Kidney (tissue), 14 donors: ENCODE results near the gene ULK4. TPM values are rescaled to one million over a fixed set of nuclear protein-coding genes. Genes with fewer than 3 reads are reported as not detected.

Source experiments
- DNase-seq, 5 donors: peaks; one replicate each; pipeline ENCODE4 v3.0.0-alpha.2; 2013 to 2020
- FAIRE-seq: peaks from 2 replicates; lab custom pipeline; 2012; peaks lifted over from hg19 to GRCh38; lab: Jason Lieb, UNC
- H3K27ac ChIP-seq, 2 donors: one replicate each; pipeline ENCODE4 v1.7.0; 2013; ENCODE audit warnings: low read depth in 2 of 2, low read length in 2 of 2, inconsistent platforms in 1 of 2
- H3K27me3 ChIP-seq: one replicate; pipeline ENCODE4 v1.7.1; 2013; ENCODE audit warnings: low read length, inconsistent platforms; ENCODE audit not compliant: control insufficient read depth, insufficient read depth
- H3K36me3 ChIP-seq, 3 donors: one replicate each; pipeline versions ENCODE4 v1.7.0 to v1.7.1; 2013; ENCODE audit warnings: low read length in 3 of 3, control low read depth in 1 of 3, inconsistent platforms in 1 of 3; ENCODE audit not compliant: insufficient read depth in 3 of 3, control insufficient read depth in 2 of 3
- H3K4me1 ChIP-seq, 3 donors: one replicate each; pipeline versions ENCODE4 v1.7.0 to v1.7.1; 2013; ENCODE audit warnings: low read length in 3 of 3, inconsistent platforms in 1 of 3, low read depth in 1 of 3; ENCODE audit not compliant: control insufficient read depth in 2 of 3, insufficient read depth in 2 of 3
- H3K4me3 ChIP-seq, 3 donors: one replicate each; pipeline versions ENCODE4 v1.7.0 to v1.8.1; 2013; ENCODE audit warnings: low read length in 3 of 3, control low read depth in 1 of 3, inconsistent platforms in 1 of 3
- H3K9ac ChIP-seq, 3 donors: one replicate each; pipeline versions ENCODE4 v1.7.0 to v1.7.1; 2013; ENCODE audit warnings: low read length in 3 of 3, control low read depth in 1 of 3, inconsistent platforms in 1 of 3
- H3K9me3 ChIP-seq, 3 donors: one replicate each; pipeline versions ENCODE4 v1.7.0 to v1.7.1; 2013; ENCODE audit warnings: low read length in 3 of 3, control low read depth in 1 of 3, inconsistent platforms in 1 of 3; ENCODE audit not compliant: control insufficient read depth in 2 of 3, insufficient read depth in 1 of 3
- CTCF ChIP-seq: IDR thresholded peaks from 3 replicates; pipeline ENCODE4 v1.5.1; 2012; ENCODE audit warnings: mild to moderate bottlenecking, moderate library complexity, borderline replicate concordance; ENCODE audit not compliant: insufficient read depth; ENCODE audit errors: extremely low read depth
- intact Hi-C: fragments of 100-400 bp; cut with DNase I; formaldehyde crosslinking; loops from one replicate; pipeline ENCODE4 v1.11.1; 2022
- polyA plus RNA-seq: library from polyadenylated mRNA; stranded (reverse); fragments of 350-450 nt; fragmentation: Illumina TruSeq; extraction: RNeasy Lipid Tissue Mini Kit (QIAGEN cat#74804); gene quantifications from one replicate; pipeline ENCODE4 v1.2.3, GENCODE V29; 2014; ENCODE audit warnings: low read depth, low replicate concordance; ENCODE audit not compliant: insufficient read depth
- total RNA-seq: library from RNA; stranded (reverse); fragmentation: NEBNext Ultra II Directional; extraction: Animal tissue kit (Norgen Biotek cat#: 25700); gene quantifications from one replicate; pipeline ENCODE4 v1.2.1, GENCODE V29; 2021
- donor health status: control.
- donor health status: control.
- donor health status: control.
- donor health status: control.
- donor health status: control.
- donor health status: DM: yes; HTN: yes; CAD: no.
- donor health status: Normal renal cell carcinoma (clear cell type).

The ULK4 gene
- total and polyA plus RNA-seq, 2 donors from 2014 or later = 4.6 to 20.5 TPM

GRCh38 chr3:41220906-41221677 lies 740.8 kb downstream of the ULK4 start:
- Histone ChIP-seq H3K9me3 (no peaks in the 10 kb centered on the region), H3K9ac (no peak overlapping the region), H3K27ac (no peak overlapping the region), H3K4me1 (peaks cover 5 to 30% (median 10%) of the 10 kb centered on the region in 3 donors), H3K36me3 (peaks cover 15 to 18% (median 17%) of the 10 kb centered on the region in 3 donors), H3K4me3 (peak overlapping the region in 1 of 3 donors; percentile 7), H3K27me3 (no peaks in the 10 kb centered on the region)
- DNase-seq (no peak), FAIRE-seq (no peak)
- TF ChIP-seq CTCF = no peak
- intact Hi-C loops = no loop called here

- Histone ChIP-seq H3K9ac (no peak overlapping the region), H3K27ac (no peak overlapping the region), H3K4me1 (peaks cover 5 to 40% (median 10%) of the 10 kb centered on the region in 3 donors), H3K36me3 (peaks cover under 1 to 1% (median 1%) of the 10 kb centered on the region in 3 donors), H3K27me3 (no peaks in the 10 kb centered on the region), H3K9me3 (no peaks in the 10 kb centered on the region), H3K4me3 (no peak overlapping the region)
- FAIRE-seq (no peak), DNase-seq (no peak)
- TF ChIP-seq CTCF = no peak
- intact Hi-C loops = no loop called here
These were observed 742.5 kb downstream of the ULK4 start for GRCh38 chr3:41219424-41219823.

GRCh38 chr3:41216993-41217392 lies 744.9 kb downstream of the ULK4 start:
- no peak overlapping the region for H3K27ac ChIP-seq
- no peak for FAIRE-seq

More at GRCh38 chr3:41216993-41217392, 744.9 kb downstream of the ULK4 start:
- Histone ChIP-seq H3K4me1 (peaks cover 5 to 45% (median 11%) of the 10 kb centered on the region in 3 donors), H3K36me3 (no peaks in the 10 kb centered on the region), H3K27me3 (no peaks in the 10 kb centered on the region), H3K4me3 (no peak overlapping the region), H3K9me3 (no peaks in the 10 kb centered on the region), H3K9ac (no peak overlapping the region)
- intact Hi-C loops = no loop called here
- TF ChIP-seq CTCF = no peak
- DNase-seq = no peak
